Measurements from ENCODE around the gene HOXD12.

HOXD12 gene

GRCh38 chr2:176092270-176093144, 7.1 kb upstream of the HOXD12 start, which contains the start of gene HOXD13:
HOXD13 (plus strand) TSS chr2:176092721; CDS start chr2:176092891, 170 bp downstream.
- DNase-seq (ENCODE audit: low read depth), result no peak

- no peak for DNase-seq (ENCODE audit: low read depth)
These were observed 6.3 kb upstream of the HOXD12 start for GRCh38 chr2:176093145-176093897.

GRCh38 chr2:176093898-176094249, 5.7 kb upstream of the HOXD12 start:
- no peak for DNase-seq (ENCODE audit: low read depth)

- no peak for DNase-seq (ENCODE audit: low read depth)
These were observed 5.2 kb upstream of the HOXD12 start for GRCh38 chr2:176094349-176094748.

GRCh38 chr2:176095421-176095820, 4.2 kb upstream of the HOXD12 start:
- no peak for DNase-seq (ENCODE audit: low read depth)

- no peak for DNase-seq (ENCODE audit: low read depth)
These were observed 3.2 kb upstream of the HOXD12 start for GRCh38 chr2:176096243-176096985.

- no peak for DNase-seq (ENCODE audit: low read depth)
These were observed 2.4 kb upstream of the HOXD12 start for GRCh38 chr2:176096986-176097819.

- DNase-seq (ENCODE audit: low read depth), result no peak
These were observed 1.7 kb upstream of the HOXD12 start for GRCh38 chr2:176097820-176098365.

GRCh38 chr2:176098366-176099158, 1.0 kb upstream of the HOXD12 start:
- no peak for DNase-seq (ENCODE audit: low read depth)

GRCh38 chr2:176099159-176099727, 352 bp upstream of the HOXD12 start:
- DNase-seq (ENCODE audit: low read depth), result no peak

GRCh38 chr2:176100547-176101140, 1.0 kb downstream of the HOXD12 start:
- no peak for DNase-seq (ENCODE audit: low read depth)

- DNase-seq (ENCODE audit: low read depth), result no peak
These were observed 1.7 kb downstream of the HOXD12 start for GRCh38 chr2:176101216-176101830.

GRCh38 chr2:176101842-176102241, 2.2 kb downstream of the HOXD12 start:
- no peak for DNase-seq (ENCODE audit: low read depth)

- no peak for DNase-seq (ENCODE audit: low read depth)
These were observed 2.8 kb downstream of the HOXD12 start for GRCh38 chr2:176102309-176102866.

GRCh38 chr2:176103194-176103593, 3.6 kb downstream of the HOXD12 start:
- no peak for DNase-seq (ENCODE audit: low read depth)

GRCh38 chr2:176103742-176104315, 4.2 kb downstream of the HOXD12 start:
- DNase-seq (ENCODE audit: low read depth), result no peak

GRCh38 chr2:176104316-176105077, 4.9 kb downstream of the HOXD12 start:
- DNase-seq (ENCODE audit: low read depth), result no peak

Measured in non-pigmented ciliary epithelial cell (primary cell).